Trophoblast cell (in vitro differentiated cells and primary cell): Measurements from ENCODE around the gene KLHL21.

ENCODE experiments used
- DNase-seq, 2 donors: peaks; one replicate each; pipeline ENCODE4 v3.0.0-alpha.2; 2016
- H2AFZ ChIP-seq: 2 replicates; pipeline ENCODE4 v1.6.1; 2013; ENCODE audit warnings: low read length, moderate library complexity, mild to moderate bottlenecking; ENCODE audit not compliant: insufficient read depth, poor library complexity
- H2AK5ac ChIP-seq: 2 replicates; pipeline ENCODE4 v1.6.1; 2013; ENCODE audit warnings: mild to moderate bottlenecking, low read length
- H2BK120ac ChIP-seq: 2 replicates; pipeline ENCODE4 v1.6.1; 2013; ENCODE audit warnings: low read length, mild to moderate bottlenecking, moderate library complexity; ENCODE audit not compliant: insufficient read depth, poor library complexity
- H2BK12ac ChIP-seq: 2 replicates; pipeline ENCODE4 v1.6.1; 2013; ENCODE audit warnings: mild to moderate bottlenecking, low read length, moderate library complexity
- H2BK5ac ChIP-seq: 2 replicates; pipeline ENCODE4 v1.6.1; 2013; ENCODE audit warnings: low read length, low read depth, moderate library complexity, mild to moderate bottlenecking; ENCODE audit not compliant: poor library complexity
- H3K14ac ChIP-seq: 2 replicates; pipeline ENCODE4 v1.6.1; 2013; ENCODE audit warnings: mild to moderate bottlenecking, low read length
- H3K18ac ChIP-seq: 2 replicates; pipeline ENCODE4 v1.6.1; 2013; ENCODE audit warnings: mild to moderate bottlenecking, low read length
- H3K23ac ChIP-seq: 2 replicates; pipeline ENCODE4 v1.6.1; 2013; ENCODE audit warnings: low read length
- H3K27ac ChIP-seq: 2 replicates; pipeline ENCODE4 v1.5.1; 2013; ENCODE audit warnings: low read depth, mild to moderate bottlenecking, inconsistent platforms, low read length, moderate library complexity
- H3K27me3 ChIP-seq: 2 replicates; pipeline ENCODE4 v1.6.1; 2013; ENCODE audit warnings: inconsistent platforms, mild to moderate bottlenecking, low read length, moderate library complexity; ENCODE audit not compliant: insufficient read depth
- H3K36me3 ChIP-seq, 2 experiments: 1 replicate in 1 of 2; 2 replicates in 1 of 2; pipeline ENCODE4 v1.6.1; 2013; ENCODE audit warnings: low read length in 2 of 2, mild to moderate bottlenecking in 2 of 2, moderate library complexity in 1 of 2; ENCODE audit not compliant: insufficient read depth in 2 of 2, control insufficient read depth in 1 of 2
- H3K4ac ChIP-seq: 2 replicates; pipeline ENCODE4 v1.6.1; 2013; ENCODE audit warnings: low read depth, mild to moderate bottlenecking, low read length, moderate library complexity
- H3K4me1 ChIP-seq, 2 experiments: 1 replicate in 1 of 2; 2 replicates in 1 of 2; pipeline ENCODE4 v1.6.1; 2013; ENCODE audit warnings: low read length in 2 of 2, mild to moderate bottlenecking in 2 of 2, moderate library complexity in 1 of 2; ENCODE audit not compliant: insufficient read depth in 2 of 2, control insufficient read depth in 1 of 2
- H3K4me2 ChIP-seq: 2 replicates; pipeline ENCODE4 v1.6.1; 2013; ENCODE audit warnings: inconsistent platforms, mild to moderate bottlenecking, low read length, moderate library complexity
- H3K4me3 ChIP-seq: 2 replicates; pipeline ENCODE4 v1.5.1; 2013; ENCODE audit warnings: mild to moderate bottlenecking, low read depth, low read length, inconsistent platforms
- H3K79me1 ChIP-seq: one replicate; pipeline ENCODE4 v1.6.1; 2013; ENCODE audit warnings: low read length
- H3K79me2 ChIP-seq: 2 replicates; pipeline ENCODE4 v1.6.1; 2013; ENCODE audit warnings: low read length, mild to moderate bottlenecking; ENCODE audit not compliant: control insufficient read depth, insufficient read depth, poor library complexity
- H3K9ac ChIP-seq: 2 replicates; pipeline ENCODE4 v1.6.1; 2013; ENCODE audit warnings: mild to moderate bottlenecking, low read length
- H3K9me3 ChIP-seq: 2 replicates; pipeline ENCODE4 v1.6.1; 2013; ENCODE audit warnings: low read depth, mild to moderate bottlenecking, control low read depth, inconsistent platforms, low read length; ENCODE audit not compliant: insufficient read depth
- H4K12ac ChIP-seq: 2 replicates; pipeline ENCODE4 v1.6.1; 2013; ENCODE audit warnings: low read depth, mild to moderate bottlenecking, low read length, moderate library complexity
- H4K8ac ChIP-seq: 2 replicates; pipeline ENCODE4 v1.6.1; 2013; ENCODE audit warnings: low read depth, mild to moderate bottlenecking, low read length, moderate library complexity
- H4K91ac ChIP-seq: one replicate; pipeline ENCODE4 v1.6.1; 2013; ENCODE audit warnings: low read depth, mild to moderate bottlenecking, low read length, moderate library complexity
- WGBS: extraction: QIAGEN DNeasy Blood & Tissue Kit; methylation state at CpG from one replicate; pipeline ENCODE4 v1.1.7; 2013; ENCODE audit warnings: missing lambda C conversion rate; ENCODE audit not compliant: insufficient read length, insufficient coverage; ENCODE audit errors: extremely low coverage; 5-methylcytosine and 5-hydroxymethylcytosine counted together

The KLHL21 gene

DNA sequence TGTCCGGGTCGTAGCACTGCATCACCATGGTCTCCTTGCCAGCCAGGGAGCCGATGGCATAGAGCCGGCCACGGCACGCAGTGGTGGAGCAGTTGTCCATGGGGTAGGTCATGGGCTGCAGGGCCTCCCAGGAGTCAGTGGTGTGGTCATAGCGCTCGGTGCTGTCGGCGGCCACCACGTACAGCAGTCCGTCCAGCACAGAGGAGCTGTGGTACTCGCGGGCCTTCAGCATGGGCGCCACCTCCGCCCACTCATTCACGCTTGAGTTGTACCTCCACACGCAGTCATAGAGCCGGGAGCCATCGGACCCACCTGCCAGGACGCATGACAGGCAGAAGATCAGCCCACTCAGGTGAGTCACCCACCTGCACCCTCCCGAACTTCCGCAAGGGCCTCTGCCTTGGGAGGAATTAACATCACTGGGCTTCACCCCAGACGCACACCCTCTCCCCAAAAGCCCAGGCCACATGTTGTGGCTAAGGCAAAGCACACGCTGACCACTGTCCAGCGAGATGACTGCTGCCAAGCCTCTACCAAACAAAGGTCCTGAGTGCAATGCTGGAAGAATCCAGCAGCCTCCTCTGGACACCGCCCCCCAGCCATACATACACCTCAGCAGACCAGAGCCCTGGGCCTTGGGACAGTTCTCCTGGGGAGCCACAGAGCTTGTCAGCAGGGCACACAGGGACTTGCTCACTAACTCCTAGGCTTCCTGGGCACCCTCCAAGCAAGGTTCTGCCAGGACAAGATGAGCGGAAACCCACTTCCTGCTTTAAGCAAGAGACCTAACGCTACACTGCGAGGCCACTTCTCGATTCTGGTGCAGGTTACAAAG lies 3.3 kb downstream of the KLHL21 start:
- H3K27me3 ChIP-seq, result no peaks in the 10 kb centered on the region

DNA sequence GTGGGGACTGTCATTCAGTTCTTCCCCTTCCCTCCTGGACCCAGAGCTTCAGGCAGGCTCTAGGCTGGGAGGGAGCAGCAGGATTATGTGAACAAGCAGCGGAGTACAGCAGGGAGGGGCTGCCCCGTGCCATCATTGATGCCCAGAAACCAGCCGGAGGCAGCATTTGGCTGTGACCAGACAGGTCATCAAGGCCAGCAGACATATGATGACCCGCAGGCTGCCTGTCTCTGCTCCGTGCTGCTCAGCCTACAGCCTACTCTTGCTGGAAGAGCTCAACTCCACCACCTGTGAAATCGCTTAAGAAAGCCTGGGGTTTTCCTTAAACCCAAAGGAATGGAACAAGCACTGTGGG lies 4.9 kb downstream of the KLHL21 start:
- H2BK120ac ChIP-seq, result no peak overlapping the region
- no CpG with 5 or more reads among the region's 6 CpGs for WGBS

More for the DNA sequence above, 3.3 kb downstream of the KLHL21 start:
- Histone ChIP-seq H2AK5ac (no peak overlapping the region), H3K4me2 (peak overlapping the region; percentile 2), H3K9me3 (peaks cover 7% of the 10 kb centered on the region), H2BK12ac (no peak overlapping the region), H3K27ac (no peak overlapping the region), H4K8ac (no peak overlapping the region), H3K36me3 (peaks cover 45 to 46% of the 10 kb centered on the region in 2 experiments), H3K79me1 (peaks cover 31% of the 10 kb centered on the region), H3K23ac (no peak overlapping the region), H2AFZ (no peak overlapping the region), H3K4ac (peak overlapping the region; percentile 35), H4K12ac (no peak overlapping the region), H3K14ac (no peak overlapping the region), H3K4me3 (no peak overlapping the region), H3K4me1 (peaks cover 16 to 25% of the 10 kb centered on the region in 2 experiments), H4K91ac (no peak overlapping the region), H3K18ac (no peak overlapping the region), H3K9ac (no peak overlapping the region), H2BK120ac (no peak overlapping the region), H3K79me2 (peaks cover 36% of the 10 kb centered on the region), H2BK5ac (no peak overlapping the region)
- DNase-seq, result peak in 1 of 2 donors; percentile 44
- no CpG with 5 or more reads among the region's 31 CpGs for WGBS

DNA sequence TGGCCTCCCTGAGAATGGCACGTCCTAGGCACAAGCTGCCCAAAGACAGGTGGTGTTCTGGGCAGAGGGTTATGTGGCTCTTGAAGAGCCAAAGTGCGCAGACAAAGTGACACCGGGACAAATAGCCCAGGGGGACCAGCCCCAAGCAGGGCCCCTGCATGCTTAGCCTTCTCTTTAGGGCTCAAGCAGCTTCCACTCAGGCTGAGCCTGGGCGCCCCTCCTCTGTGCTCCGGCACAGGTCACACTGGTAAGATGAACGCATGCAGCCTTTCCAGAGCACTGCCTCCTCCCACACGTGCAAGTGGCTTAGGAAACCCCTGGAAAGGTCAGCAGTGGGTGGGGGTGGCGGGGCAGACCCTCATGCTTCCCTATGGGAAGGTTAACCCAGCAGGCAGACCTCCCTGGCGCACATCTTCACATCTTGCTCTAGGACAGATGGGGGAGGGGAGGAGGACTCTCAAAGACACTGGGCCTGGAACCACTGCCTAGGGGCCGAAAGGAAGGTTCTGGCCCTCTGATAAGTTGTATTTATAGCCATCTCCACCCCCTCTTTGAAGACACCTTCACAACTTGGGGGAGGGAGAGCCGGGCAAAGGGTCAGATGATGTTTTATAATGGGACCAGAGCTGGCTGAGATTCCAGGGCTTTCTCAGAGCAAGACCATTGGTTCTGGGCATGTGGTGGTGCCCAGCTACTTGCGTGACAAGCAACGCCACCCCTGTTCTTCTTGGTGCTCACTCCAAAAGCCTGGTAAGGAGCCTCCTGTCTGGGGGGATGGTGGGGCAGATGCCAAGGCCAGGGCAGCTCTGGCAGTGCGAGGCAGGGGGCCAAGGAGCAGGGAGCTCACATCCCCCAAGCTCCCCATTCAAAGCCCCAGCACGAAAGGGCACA lies 5.5 kb downstream of the KLHL21 start:
- Histone ChIP-seq H3K79me2 (peaks cover 24% of the 10 kb centered on the region), H3K4me1 (peaks cover 7 to 16% of the 10 kb centered on the region in 2 experiments), H4K8ac (no peak overlapping the region), H3K27me3 (no peaks in the 10 kb centered on the region), H3K27ac (no peak overlapping the region), H3K36me3 (peaks cover 66 to 67% of the 10 kb centered on the region in 2 experiments), H4K91ac (no peak overlapping the region), H3K9ac (no peak overlapping the region), H3K23ac (no peak overlapping the region), H3K18ac (peak overlapping the region; percentile 18), H2BK120ac (no peak overlapping the region), H2AFZ (no peak overlapping the region), H4K12ac (no peak overlapping the region), H2AK5ac (no peak overlapping the region), H3K14ac (no peak overlapping the region), H3K79me1 (peaks cover 13% of the 10 kb centered on the region), H3K9me3 (peaks cover 5% of the 10 kb centered on the region), H3K4ac (no peak overlapping the region), H3K4me3 (no peak overlapping the region), H2BK5ac (no peak overlapping the region), H3K4me2 (no peak overlapping the region), H2BK12ac (no peak overlapping the region)
- DNase-seq, result no peak
- WGBS, result no CpG with 5 or more reads among the region's 15 CpGs

More for the DNA sequence above, 4.9 kb downstream of the KLHL21 start:
- H3K79me2 ChIP-seq, result peaks cover 29% of the 10 kb centered on the region
- no peak for DNase-seq
- no peak overlapping the region for H3K23ac ChIP-seq
- H4K91ac ChIP-seq, result no peak overlapping the region
- H4K8ac ChIP-seq, result no peak overlapping the region
- no peak overlapping the region for H3K18ac ChIP-seq
- peaks cover 60 to 61% of the 10 kb centered on the region in 2 experiments for H3K36me3 ChIP-seq
- peak overlapping the region; percentile 43 for H3K4ac ChIP-seq
- peaks cover 7% of the 10 kb centered on the region for H3K9me3 ChIP-seq
- H2BK12ac ChIP-seq, result no peak overlapping the region
- H3K4me1 ChIP-seq, result peaks cover 7 to 16% of the 10 kb centered on the region in 2 experiments
- no peak overlapping the region for H3K4me2 ChIP-seq
- no peaks in the 10 kb centered on the region for H3K27me3 ChIP-seq
- no peak overlapping the region for H3K27ac ChIP-seq
- no peak overlapping the region for H2AK5ac ChIP-seq
- H3K4me3 ChIP-seq, result no peak overlapping the region
- no peak overlapping the region for H2AFZ ChIP-seq
- no peak overlapping the region for H2BK5ac ChIP-seq
- H3K14ac ChIP-seq, result no peak overlapping the region
- H3K79me1 ChIP-seq, result peaks cover 18% of the 10 kb centered on the region
- H4K12ac ChIP-seq, result no peak overlapping the region
- H3K9ac ChIP-seq, result no peak overlapping the region

DNA sequence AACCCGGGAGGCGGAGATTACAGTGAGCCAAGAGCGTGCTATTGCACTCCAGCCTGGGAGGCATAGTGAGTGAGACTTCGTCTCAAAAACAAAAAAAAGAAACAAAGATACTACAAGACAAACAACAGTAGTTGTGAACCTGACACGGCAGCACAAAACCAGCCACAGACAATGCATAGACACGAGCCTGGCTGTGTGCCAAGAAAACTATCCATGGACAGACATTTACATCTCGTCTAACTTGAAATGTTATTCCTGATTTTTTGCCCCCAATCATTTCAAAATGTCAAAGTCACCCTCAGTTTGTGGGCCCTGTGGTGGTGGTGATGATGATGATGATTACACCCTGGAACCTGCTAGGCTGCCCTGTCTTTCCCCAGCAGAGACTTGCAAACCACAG lies 6.3 kb downstream of the KLHL21 start:
- Histone ChIP-seq H4K91ac (no peak overlapping the region), H3K4me2 (no peak overlapping the region), H2BK120ac (no peak overlapping the region), H3K4ac (no peak overlapping the region), H3K9me3 (peaks cover 3% of the 10 kb centered on the region), H3K79me1 (peaks cover 7% of the 10 kb centered on the region), H3K4me1 (peaks cover 7 to 13% of the 10 kb centered on the region in 2 experiments), H3K23ac (no peak overlapping the region), H2AFZ (no peak overlapping the region), H2BK12ac (no peak overlapping the region), H3K4me3 (no peak overlapping the region), H3K36me3 (peaks cover 72 to 73% of the 10 kb centered on the region in 2 experiments), H3K9ac (no peak overlapping the region), H4K8ac (no peak overlapping the region), H2BK5ac (no peak overlapping the region), H3K18ac (no peak overlapping the region), H2AK5ac (no peak overlapping the region), H3K14ac (no peak overlapping the region), H3K79me2 (peaks cover 16% of the 10 kb centered on the region), H3K27me3 (no peaks in the 10 kb centered on the region), H3K27ac (no peak overlapping the region), H4K12ac (no peak overlapping the region)
- DNase-seq, result no peak
- no CpG with 5 or more reads among the region's 7 CpGs for WGBS
